K562 treated with DMSO at 1 percent for 48 hours (cell line): ENCODE data around the gene KRT32. TPM values are rescaled to one million over a fixed set of nuclear protein-coding genes. Genes with fewer than 3 reads are reported as not detected.

ENCODE experiments used
- total RNA-seq: library from RNA; unstranded; fragments of 300-600 nt; gene quantifications from 2 replicates; pipeline ENCODE4 v1.2.3, GENCODE V29; 2022; ENCODE audit warnings: low replicate concordance; ENCODE audit errors: extremely low read depth

The KRT32 gene
- not detected in 2 replicates for total RNA-seq

DNA sequence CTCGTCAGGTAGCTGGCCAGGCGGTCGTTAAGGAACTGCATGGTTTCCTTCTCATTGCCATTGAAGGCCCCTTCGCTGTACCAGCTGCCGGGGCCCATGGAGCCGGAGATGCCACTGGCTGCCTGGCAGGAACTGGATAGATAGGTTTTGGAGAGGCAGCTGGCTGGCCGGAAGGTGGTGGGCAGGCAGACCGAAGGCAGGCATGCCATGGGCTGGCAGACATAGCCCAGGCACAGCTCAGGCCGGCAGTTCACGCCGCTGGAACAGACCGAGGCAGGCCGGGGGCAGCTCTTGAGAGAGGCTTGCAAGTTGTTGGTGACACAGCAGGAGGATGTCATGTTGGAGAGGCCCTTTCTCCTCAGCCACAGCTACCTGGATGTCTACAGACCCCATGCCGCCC is at the start of gene KRT32:
Gene KRT32 (minus strand): TSS at position 399 of the 400 bp plus-strand sequence. CDS start 61 bp downstream, at position 338.

DNA sequence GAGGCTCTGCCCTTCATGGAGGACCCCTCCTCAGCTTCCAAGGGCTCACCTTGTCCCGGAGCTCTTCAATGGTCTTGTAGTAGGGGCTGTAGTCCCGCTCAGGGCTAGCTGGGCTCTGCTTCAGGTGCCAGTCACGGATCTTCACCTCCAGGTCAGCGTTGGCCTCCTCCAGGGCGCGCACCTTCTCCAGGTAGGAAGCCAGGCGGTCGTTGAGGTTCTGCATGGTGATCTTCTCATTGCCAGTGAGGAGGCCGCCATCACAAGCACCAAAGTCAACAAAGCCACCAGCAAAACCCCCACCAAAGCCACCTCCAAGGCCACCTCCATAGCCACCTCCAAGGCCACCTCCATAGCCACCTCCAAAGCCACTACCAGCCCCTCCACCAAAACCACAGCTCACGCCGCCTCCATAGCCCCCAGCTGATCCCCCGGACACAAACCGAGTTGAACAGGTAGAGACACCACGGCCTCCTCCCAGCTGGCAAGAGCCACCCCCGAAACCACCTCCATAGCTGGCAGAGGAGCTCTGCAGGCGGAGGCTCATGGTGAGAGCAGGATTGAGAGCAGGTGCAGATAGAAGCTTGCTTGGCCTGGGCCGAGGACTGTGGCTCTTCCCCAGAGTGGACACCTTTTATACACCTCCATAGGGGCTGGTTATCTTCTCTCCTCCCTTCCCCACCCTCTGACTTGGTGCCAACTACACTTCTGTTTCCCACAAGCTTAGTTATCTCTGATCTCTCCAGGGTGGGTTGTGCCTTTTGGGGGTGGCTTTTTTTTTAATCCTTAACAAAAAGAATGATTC is 38.0 kb upstream of the KRT32 start, which contains the start of gene KRT13:
Gene KRT13 (minus strand): TSS at position 606 of the 802 bp plus-strand sequence. CDS start 62 bp downstream, at position 544.

DNA sequence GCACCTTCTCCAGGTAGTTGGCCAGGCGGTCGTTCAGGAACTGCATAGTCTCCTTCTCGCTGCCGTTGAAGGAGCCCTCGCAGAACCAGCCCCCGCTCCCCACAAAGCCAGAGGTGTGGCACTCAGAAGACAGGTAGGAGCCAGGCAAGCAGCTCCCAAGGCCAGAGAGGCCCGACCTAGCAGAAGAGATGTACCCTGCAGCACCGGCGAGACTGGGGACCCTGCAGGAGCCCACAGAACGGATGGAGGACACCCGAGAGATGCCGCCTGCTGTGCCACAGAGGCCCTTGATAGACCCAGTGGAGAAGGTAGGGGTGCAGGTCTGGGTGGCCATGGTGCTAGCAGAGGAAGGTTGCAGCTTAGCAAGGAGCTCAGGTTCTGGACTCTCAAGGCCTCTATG is 22.3 kb upstream of the KRT32 start, which contains the start of gene KRT36:
Gene KRT36 (minus strand): TSS at position 380 of the 400 bp plus-strand sequence. CDS start 46 bp downstream, at position 334.

DNA sequence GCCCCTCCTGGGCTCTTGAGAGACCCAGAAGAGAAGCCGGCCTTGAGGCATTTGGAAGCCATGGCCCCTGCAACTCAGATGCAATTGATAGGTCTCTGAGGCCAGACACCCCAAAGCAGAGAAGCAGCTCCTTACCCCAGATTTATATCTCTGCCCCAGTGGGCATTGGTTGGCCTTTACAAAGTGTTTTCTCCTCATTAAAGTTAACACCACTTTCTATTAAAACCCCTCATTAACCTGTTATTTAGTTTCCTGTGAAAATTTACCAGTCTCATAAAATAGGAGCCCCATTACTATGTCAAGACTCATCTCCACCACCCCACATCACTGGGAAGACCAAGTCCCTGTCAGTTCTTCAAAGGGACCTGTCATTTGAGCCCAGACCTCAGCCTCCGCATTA is 13.8 kb upstream of the KRT32 start, which contains the start of gene KRT35:
Gene KRT35 (minus strand): TSS at position 116 of the 400 bp plus-strand sequence. CDS start 54 bp downstream, at position 62.

DNA sequence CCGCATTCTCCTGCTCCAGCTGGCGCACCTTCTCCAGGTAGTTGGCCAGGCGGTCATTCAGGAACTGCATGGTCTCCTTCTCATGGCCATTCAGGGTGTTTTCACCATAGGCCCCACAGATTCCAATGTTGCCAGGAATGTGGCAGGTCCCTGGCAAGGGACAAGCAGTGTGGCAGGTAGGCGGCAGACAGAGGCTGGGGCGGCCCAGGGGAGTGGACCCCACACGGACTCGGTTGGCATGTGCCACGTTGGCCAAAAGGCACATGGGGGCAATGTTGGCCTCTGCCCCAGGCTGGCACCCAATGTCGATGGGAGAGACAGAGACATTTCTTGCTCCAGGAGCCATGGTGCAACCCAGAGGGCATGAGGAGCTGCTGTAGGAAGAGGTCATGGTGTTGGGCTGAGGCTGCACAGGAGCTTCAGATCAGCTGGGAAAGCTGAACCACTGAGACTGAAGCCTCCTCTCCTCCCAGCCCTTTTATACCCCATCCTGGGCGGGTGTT is 26.6 kb downstream of the KRT32 start, which contains the start of gene KRT38:
Gene KRT38 (minus strand): TSS at position 453 of the 503 bp plus-strand sequence. CDS start 62 bp downstream, at position 391.

DNA sequence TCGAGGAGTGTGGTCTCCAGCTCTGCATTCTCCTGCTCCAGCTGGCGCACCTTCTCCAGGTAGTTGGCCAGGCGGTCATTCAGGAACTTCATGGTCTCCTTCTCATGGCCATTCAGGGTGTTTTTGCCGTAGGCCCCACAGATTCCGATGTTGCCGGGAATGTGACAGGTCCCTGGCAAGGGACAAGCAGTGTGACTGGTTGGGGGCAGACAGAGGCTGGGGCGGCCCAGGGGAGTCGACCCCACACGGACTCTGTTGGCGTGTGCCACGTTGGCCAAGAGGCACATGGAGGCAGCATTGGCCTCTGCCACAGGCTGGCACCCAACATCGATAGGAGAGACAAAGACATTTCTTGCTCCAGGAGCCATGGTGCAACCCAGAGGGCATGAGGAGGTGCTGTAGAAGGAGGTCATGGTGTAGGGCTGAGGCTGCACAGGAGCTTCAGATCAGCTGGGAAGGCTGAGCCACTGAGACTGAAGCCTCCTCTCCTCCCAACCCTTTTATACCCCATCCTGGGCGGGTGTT is 43.0 kb downstream of the KRT32 start, which contains the start of gene KRT37:
Gene KRT37 (minus strand): TSS at position 475 of the 525 bp plus-strand sequence. CDS start 62 bp downstream, at position 413.

Other genes with a start within 250 kb of the KRT32 start
- not detected in 2 replicates for gene KRTAP9-2, start 240.7 kb downstream of the KRT32 start, total RNA-seq
- gene KRTAP9-3, start 234.9 kb downstream of the KRT32 start, total RNA-seq, result not detected in 2 replicates
- gene KRTAP9-8, start 229.4 kb downstream of the KRT32 start, total RNA-seq, result not detected in 2 replicates
- not detected in 2 replicates for gene KRTAP9-4, start 217.7 kb downstream of the KRT32 start, total RNA-seq
- not detected in 2 replicates for gene KRTAP9-9, start 212.0 kb downstream of the KRT32 start, total RNA-seq
- gene KRTAP9-6, start 202.0 kb downstream of the KRT32 start, total RNA-seq, result not detected in 2 replicates
- gene KRTAP9-7, start 191.7 kb downstream of the KRT32 start, total RNA-seq, result not detected in 2 replicates
- gene KRTAP29-1, start 164.5 kb downstream of the KRT32 start, total RNA-seq, result not detected in 2 replicates
- not detected in 2 replicates for gene KRTAP16-1, start 158.1 kb downstream of the KRT32 start, total RNA-seq
- gene KRTAP17-1, start 151.7 kb downstream of the KRT32 start, total RNA-seq, result not detected in 2 replicates
- not detected in 2 replicates for gene KRT33A, start 116.6 kb downstream of the KRT32 start, total RNA-seq
- gene KRT33B, start 97.6 kb downstream of the KRT32 start, total RNA-seq, result not detected in 2 replicates
- not detected in 2 replicates for gene KRT34, start 85.1 kb downstream of the KRT32 start, total RNA-seq
- gene KRT31, start 69.8 kb downstream of the KRT32 start, total RNA-seq, result not detected in 2 replicates
- gene KRT37, start 42.8 kb downstream of the KRT32 start, total RNA-seq, result not detected in 2 replicates
- gene KRT38, start 26.4 kb downstream of the KRT32 start, total RNA-seq, result not detected in 2 replicates
- not detected in 2 replicates for gene KRT35, start 13.8 kb upstream of the KRT32 start, total RNA-seq
- gene KRT36, start 22.5 kb upstream of the KRT32 start, total RNA-seq, result not detected in 2 replicates
- gene KRT13, start 38.2 kb upstream of the KRT32 start, total RNA-seq, result not detected in 2 replicates
- gene KRT15, start 51.5 kb upstream of the KRT32 start, total RNA-seq, result not detected in 2 replicates
- not detected in 2 replicates for gene KRT19, start 60.9 kb upstream of the KRT32 start, total RNA-seq
- not detected in 2 replicates for gene KRT9, start 104.7 kb upstream of the KRT32 start, total RNA-seq
- gene KRT14, start 119.5 kb upstream of the KRT32 start, total RNA-seq, result not detected in 2 replicates
- not detected in 2 replicates for gene KRT16, start 145.4 kb upstream of the KRT32 start, total RNA-seq
- not detected in 2 replicates for gene KRT17, start 157.2 kb upstream of the KRT32 start, total RNA-seq
- gene EIF1, start 221.5 kb upstream of the KRT32 start, total RNA-seq, result 437 and 1,744 TPM in 2 replicates
- not detected in 2 replicates for gene GAST, start 244.9 kb upstream of the KRT32 start, total RNA-seq